Measurements from ENCODE around the gene THADA. TPM values are rescaled to one million over a fixed set of nuclear protein-coding genes. Genes with fewer than 3 reads are reported as not detected.
A peak's percentile ranks its signal among the peaks of the same experiment; 100 is the strongest.

THADA gene
- total RNA-seq, 4 donors from 2014 or later = 35.7 to 49.2 (median 47.4) TPM

DNA sequence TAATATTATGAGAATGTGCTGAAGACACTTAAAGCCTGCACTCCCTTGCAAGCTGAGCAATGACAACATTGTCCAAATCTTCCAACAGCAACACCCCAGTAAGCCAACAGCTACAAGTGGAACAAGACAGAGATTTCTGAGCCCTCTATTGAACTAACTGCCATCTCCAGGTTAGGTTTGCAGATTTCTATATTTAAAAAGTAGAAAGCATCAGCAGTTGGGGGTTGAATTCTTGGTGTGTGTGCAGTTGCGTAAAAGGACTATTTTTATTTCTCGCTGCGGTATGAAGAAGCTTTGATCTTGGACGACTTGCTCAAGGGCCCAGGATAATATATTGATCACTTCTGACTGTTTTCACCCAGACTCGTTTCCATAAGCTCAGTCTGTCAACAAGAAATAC is 263.2 kb downstream of the THADA start:
- Histone ChIP-seq H3K9me3 (no peaks in the 10 kb centered on the region), H3K4me3 (no peak overlapping the region), H3K27me3 (no peaks in the 10 kb centered on the region), H3K4me1 (peaks cover 0 to 78% (median 24%) of the 10 kb centered on the region in 4 donors), H3K36me3 (no peaks in the 10 kb centered on the region), H3K27ac (peak overlapping the region in 2 of 4 donors; percentile 65 to 71)
- WGBS, 2 donors = 45 to 46% methylated on average over 5 of the region's 5 CpGs
- DNase-seq (ENCODE audit: low spot score in 2 of 2) = no peak
- TF ChIP-seq POLR2A (IDR thresholded peaks at IDR 0.05) (no peak), EP300 (IDR thresholded peaks at IDR 0.05) (no peak)
- TF ChIP-seq, protein P1, sequence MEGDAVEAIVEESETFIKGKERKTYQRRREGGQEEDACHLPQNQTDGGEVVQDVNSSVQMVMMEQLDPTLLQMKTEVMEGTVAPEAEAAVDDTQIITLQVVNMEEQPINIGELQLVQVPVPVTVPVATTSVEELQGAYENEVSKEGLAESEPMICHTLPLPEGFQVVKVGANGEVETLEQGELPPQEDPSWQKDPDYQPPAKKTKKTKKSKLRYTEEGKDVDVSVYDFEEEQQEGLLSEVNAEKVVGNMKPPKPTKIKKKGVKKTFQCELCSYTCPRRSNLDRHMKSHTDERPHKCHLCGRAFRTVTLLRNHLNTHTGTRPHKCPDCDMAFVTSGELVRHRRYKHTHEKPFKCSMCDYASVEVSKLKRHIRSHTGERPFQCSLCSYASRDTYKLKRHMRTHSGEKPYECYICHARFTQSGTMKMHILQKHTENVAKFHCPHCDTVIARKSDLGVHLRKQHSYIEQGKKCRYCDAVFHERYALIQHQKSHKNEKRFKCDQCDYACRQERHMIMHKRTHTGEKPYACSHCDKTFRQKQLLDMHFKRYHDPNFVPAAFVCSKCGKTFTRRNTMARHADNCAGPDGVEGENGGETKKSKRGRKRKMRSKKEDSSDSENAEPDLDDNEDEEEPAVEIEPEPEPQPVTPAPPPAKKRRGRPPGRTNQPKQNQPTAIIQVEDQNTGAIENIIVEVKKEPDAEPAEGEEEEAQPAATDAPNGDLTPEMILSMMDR (IDR thresholded peaks at IDR 0.05) = no peak

DNA sequence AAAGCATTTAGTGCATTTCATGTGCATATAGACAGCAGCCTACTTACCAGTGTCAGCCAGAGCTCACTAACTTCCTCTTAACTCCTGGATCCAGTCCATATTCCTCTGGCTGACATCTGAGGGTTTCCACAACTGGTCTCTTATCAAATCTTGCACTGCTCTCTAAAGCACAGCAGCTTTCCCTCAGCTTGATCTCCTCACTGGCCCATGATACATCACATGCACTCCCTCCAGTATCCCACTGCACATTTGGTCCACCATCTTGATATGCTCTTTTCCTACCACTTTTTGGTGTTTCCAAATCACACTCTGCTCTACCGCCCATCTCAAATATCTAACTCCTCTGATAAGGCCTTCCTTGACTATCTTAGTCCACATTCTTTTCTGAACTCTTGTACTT is 264.4 kb downstream of the THADA start:
- peak in 1 of 2 donors; percentile 14 for TF ChIP-seq EP300 (IDR thresholded peaks at IDR 0.05)
- no peak for TF ChIP-seq POLR2A (IDR thresholded peaks at IDR 0.05)
- H3K27ac ChIP-seq = no peak overlapping the region
- no peaks in the 10 kb centered on the region for H3K27me3 ChIP-seq
- no peaks in the 10 kb centered on the region for H3K9me3 ChIP-seq
- DNase-seq (ENCODE audit: low spot score in 2 of 2) = no peak
- H3K4me1 ChIP-seq = peaks cover 0 to 84% (median 24%) of the 10 kb centered on the region in 4 donors
- no peaks in the 10 kb centered on the region for H3K36me3 ChIP-seq
- H3K4me3 ChIP-seq = no peak overlapping the region
- WGBS, 2 donors = 85 to 86% methylated on average over 1 of the region's 1 CpG

DNA sequence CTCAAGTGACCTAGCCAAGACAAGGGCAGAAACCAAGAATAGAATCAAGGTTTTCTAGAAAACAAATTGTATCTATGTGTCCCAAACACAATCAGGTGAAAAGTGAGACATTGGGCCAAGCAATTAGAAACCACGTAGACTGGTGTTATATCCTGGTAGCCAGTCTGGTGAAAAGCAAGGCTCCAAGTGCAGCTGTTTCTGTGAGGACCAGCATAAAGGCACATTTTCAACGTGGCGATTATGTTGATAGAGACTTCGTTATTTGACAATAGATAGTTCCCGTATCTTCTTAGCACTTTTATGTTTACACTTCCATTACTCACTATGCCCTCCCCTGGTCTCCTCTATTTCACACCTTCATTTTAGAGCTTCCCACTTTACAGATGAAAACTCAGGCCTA is 266.2 kb downstream of the THADA start:
- H3K4me1 ChIP-seq = peaks cover 0 to 90% (median 27%) of the 10 kb centered on the region in 4 donors
- H3K36me3 ChIP-seq = no peaks in the 10 kb centered on the region
- 84 to 85% methylated on average over 5 of the region's 5 CpGs for WGBS, 2 donors

DNA sequence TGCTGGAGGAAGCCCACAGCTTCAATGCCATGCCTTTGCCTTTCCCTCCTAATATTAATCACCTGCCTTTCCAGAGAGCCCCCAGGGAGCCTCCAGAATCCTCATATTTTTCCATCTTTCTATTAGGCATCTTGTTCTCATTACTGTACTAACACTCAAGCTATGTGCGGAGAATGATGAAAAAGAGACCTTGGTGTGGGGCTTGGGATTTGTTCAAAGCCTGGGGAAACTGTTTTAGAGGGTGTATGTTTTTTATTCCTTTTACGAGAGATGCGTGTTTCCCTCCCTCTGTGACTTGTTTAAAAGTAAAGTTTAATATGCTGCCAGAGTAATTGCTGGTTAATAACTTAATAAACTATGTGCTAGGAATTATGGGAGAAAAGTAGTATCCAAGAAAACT is 267.0 kb downstream of the THADA start:
- TF ChIP-seq, protein P1 (IDR thresholded peaks at IDR 0.05) = no peak
- no peak for TF ChIP-seq EP300 (IDR thresholded peaks at IDR 0.05)
- TF ChIP-seq POLR2A (IDR thresholded peaks at IDR 0.05) = no peak
- H3K36me3 ChIP-seq = no peaks in the 10 kb centered on the region
- DNase-seq (ENCODE audit: low spot score in 2 of 2) = no peak
- 65 to 77% methylated on average over 3 of the region's 3 CpGs for WGBS, 2 donors
- peak overlapping the region in 2 of 4 donors; percentile 6 to 38 for H3K27ac ChIP-seq
- H3K4me3 ChIP-seq = no peak overlapping the region
- H3K9me3 ChIP-seq = no peaks in the 10 kb centered on the region
- H3K27me3 ChIP-seq = no peaks in the 10 kb centered on the region
- peaks cover 0 to 91% (median 25%) of the 10 kb centered on the region in 4 donors for H3K4me1 ChIP-seq

More for the DNA sequence above, 266.2 kb downstream of the THADA start:
- peak overlapping the region in 2 of 4 donors; percentile 15 to 38 for H3K27ac ChIP-seq
- H3K27me3 ChIP-seq = no peaks in the 10 kb centered on the region
- no peak for DNase-seq (ENCODE audit: low spot score in 2 of 2)
- no peaks in the 10 kb centered on the region for H3K9me3 ChIP-seq
- H3K4me3 ChIP-seq = no peak overlapping the region
- TF ChIP-seq POLR2A (IDR thresholded peaks at IDR 0.05) (no peak), EP300 (IDR thresholded peaks at IDR 0.05) (no peak)
- TF ChIP-seq, protein P1 (IDR thresholded peaks at IDR 0.05) = no peak

DNA sequence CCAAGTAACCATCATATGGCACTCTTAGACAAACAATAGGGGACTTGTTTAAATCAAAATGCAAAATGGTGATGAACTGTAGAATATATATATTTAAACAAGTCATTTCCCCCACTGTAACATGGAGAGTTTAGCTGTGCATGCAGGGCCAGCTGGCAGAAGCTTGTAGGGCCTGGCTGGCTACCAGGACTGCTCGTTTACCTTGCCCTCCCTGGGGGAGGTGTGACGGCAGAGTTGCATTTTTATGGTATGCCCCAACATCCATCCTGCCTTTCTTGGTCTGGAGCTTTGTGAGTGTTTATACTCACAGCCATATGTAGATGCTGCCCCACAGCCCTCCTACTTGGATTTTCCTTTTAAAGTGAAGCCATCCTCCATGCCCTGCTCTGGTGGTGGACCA is 267.7 kb downstream of the THADA start:
- H3K27me3 ChIP-seq = no peaks in the 10 kb centered on the region
- no peak overlapping the region for H3K4me3 ChIP-seq
- TF ChIP-seq POLR2A (IDR thresholded peaks at IDR 0.05) (no peak), EP300 (IDR thresholded peaks at IDR 0.05) (no peak)
- TF ChIP-seq, protein P1 (IDR thresholded peaks at IDR 0.05) = no peak
- no peaks in the 10 kb centered on the region for H3K36me3 ChIP-seq
- peaks cover 0 to 86% (median 19%) of the 10 kb centered on the region in 4 donors for H3K4me1 ChIP-seq
- DNase-seq (ENCODE audit: low spot score in 2 of 2) = no peak
- 53 to 54% methylated on average over 2 of the region's 2 CpGs for WGBS, 2 donors
- no peaks in the 10 kb centered on the region for H3K9me3 ChIP-seq
- H3K27ac ChIP-seq = peak overlapping the region in 1 of 4 donors; percentile 6
